Measurements from ENCODE around the gene SNX8.

- no peak for TF ChIP-seq POLR2AphosphoS5 (IDR thresholded peaks at IDR 0.05)
- TF ChIP-seq, protein P1, sequence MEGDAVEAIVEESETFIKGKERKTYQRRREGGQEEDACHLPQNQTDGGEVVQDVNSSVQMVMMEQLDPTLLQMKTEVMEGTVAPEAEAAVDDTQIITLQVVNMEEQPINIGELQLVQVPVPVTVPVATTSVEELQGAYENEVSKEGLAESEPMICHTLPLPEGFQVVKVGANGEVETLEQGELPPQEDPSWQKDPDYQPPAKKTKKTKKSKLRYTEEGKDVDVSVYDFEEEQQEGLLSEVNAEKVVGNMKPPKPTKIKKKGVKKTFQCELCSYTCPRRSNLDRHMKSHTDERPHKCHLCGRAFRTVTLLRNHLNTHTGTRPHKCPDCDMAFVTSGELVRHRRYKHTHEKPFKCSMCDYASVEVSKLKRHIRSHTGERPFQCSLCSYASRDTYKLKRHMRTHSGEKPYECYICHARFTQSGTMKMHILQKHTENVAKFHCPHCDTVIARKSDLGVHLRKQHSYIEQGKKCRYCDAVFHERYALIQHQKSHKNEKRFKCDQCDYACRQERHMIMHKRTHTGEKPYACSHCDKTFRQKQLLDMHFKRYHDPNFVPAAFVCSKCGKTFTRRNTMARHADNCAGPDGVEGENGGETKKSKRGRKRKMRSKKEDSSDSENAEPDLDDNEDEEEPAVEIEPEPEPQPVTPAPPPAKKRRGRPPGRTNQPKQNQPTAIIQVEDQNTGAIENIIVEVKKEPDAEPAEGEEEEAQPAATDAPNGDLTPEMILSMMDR (IDR thresholded peaks at IDR 0.05), result no peak
Observed at GRCh38 chr7:2251381-2251780, 62.9 kb downstream of the SNX8 start.
